Retinal pigment epithelial cell (primary cell): Measurements from ENCODE around the gene ATF1.

Experiments
- DNase-seq: peaks from one replicate; pipeline ENCODE4 v3.0.0-alpha.2; 2010; ENCODE audit warnings: low read depth
- H3K4me3 ChIP-seq: 2 replicates; pipeline ENCODE4 v1.5.1; 2011; ENCODE audit warnings: mild to moderate bottlenecking, low read length, control low read depth, moderate library complexity
- TF ChIP-seq, protein P1 (sequence below): conservative IDR thresholded peaks from 2 replicates; pipeline ENCODE4 v1.5.1; 2011; ENCODE audit warnings: low read depth, low read length, control low read depth, inconsistent platforms

Gene ATF1

GRCh38 chr12:50749459-50749882 lies 14.4 kb upstream of the ATF1 start:
- H3K4me3 ChIP-seq = no peak overlapping the region
- DNase-seq = no peak
- TF ChIP-seq, protein P1, sequence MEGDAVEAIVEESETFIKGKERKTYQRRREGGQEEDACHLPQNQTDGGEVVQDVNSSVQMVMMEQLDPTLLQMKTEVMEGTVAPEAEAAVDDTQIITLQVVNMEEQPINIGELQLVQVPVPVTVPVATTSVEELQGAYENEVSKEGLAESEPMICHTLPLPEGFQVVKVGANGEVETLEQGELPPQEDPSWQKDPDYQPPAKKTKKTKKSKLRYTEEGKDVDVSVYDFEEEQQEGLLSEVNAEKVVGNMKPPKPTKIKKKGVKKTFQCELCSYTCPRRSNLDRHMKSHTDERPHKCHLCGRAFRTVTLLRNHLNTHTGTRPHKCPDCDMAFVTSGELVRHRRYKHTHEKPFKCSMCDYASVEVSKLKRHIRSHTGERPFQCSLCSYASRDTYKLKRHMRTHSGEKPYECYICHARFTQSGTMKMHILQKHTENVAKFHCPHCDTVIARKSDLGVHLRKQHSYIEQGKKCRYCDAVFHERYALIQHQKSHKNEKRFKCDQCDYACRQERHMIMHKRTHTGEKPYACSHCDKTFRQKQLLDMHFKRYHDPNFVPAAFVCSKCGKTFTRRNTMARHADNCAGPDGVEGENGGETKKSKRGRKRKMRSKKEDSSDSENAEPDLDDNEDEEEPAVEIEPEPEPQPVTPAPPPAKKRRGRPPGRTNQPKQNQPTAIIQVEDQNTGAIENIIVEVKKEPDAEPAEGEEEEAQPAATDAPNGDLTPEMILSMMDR = no peak

GRCh38 chr12:50750366-50750765 lies 13.5 kb upstream of the ATF1 start:
- TF ChIP-seq, protein P1 = no peak
- no peak overlapping the region for H3K4me3 ChIP-seq
- DNase-seq = no peak

GRCh38 chr12:50751948-50752721 lies 11.8 kb upstream of the ATF1 start:
- TF ChIP-seq, protein P1 = no peak
- DNase-seq = no peak
- no peak overlapping the region for H3K4me3 ChIP-seq

GRCh38 chr12:50753232-50753769 lies 10.6 kb upstream of the ATF1 start:
- H3K4me3 ChIP-seq = no peak overlapping the region
- DNase-seq = no peak
- TF ChIP-seq, protein P1 = no peak

GRCh38 chr12:50764286-50765094 lies 589 bp downstream of the ATF1 start:
- DNase-seq = no peak
- TF ChIP-seq, protein P1 = no peak
- H3K4me3 ChIP-seq = peak overlapping the region; percentile 81

GRCh38 chr12:50765095-50765911 lies 1.4 kb downstream of the ATF1 start:
- H3K4me3 ChIP-seq = peak overlapping the region; percentile 81
- TF ChIP-seq, protein P1 = peak; percentile 76
- DNase-seq = no peak
